Brain pericyte (primary cell): ENCODE measurements around the gene RAD1.

ENCODE experiments used
- DNase-seq: peaks from one replicate; pipeline ENCODE4 v3.0.0-alpha.2; 2012; ENCODE audit warnings: low read depth, low spot score

Gene RAD1

GRCh38 chr5:34916518-34916917 is 1.2 kb upstream of the RAD1 start:
- DNase-seq: no peak

GRCh38 chr5:34915856-34916192 is 520 bp upstream of the RAD1 start:
- DNase-seq: no peak

- no peak for DNase-seq
Observed at GRCh38 chr5:34914671-34915138, 599 bp downstream of the RAD1 start.

- no peak for DNase-seq
Observed at GRCh38 chr5:34913072-34913471, 2.2 kb downstream of the RAD1 start.

- DNase-seq: no peak
Observed at GRCh38 chr5:34905564-34905963, 9.7 kb downstream of the RAD1 start.

- no peak for DNase-seq
Observed at GRCh38 chr5:34903260-34903659, 12.0 kb downstream of the RAD1 start.

GRCh38 chr5:34900652-34901051 is 14.7 kb downstream of the RAD1 start:
- DNase-seq: no peak

- no peak for DNase-seq
Observed at GRCh38 chr5:34899066-34899465, 16.2 kb downstream of the RAD1 start.

- DNase-seq: peak; percentile 13
Observed at GRCh38 chr5:34898258-34898895, 16.9 kb downstream of the RAD1 start.

- DNase-seq: no peak
Observed at GRCh38 chr5:34897646-34898045, 17.7 kb downstream of the RAD1 start.

- DNase-seq: no peak
Observed at GRCh38 chr5:34895641-34896419, 19.5 kb downstream of the RAD1 start.

- DNase-seq: no peak
Observed at GRCh38 chr5:34894716-34895115, 20.6 kb downstream of the RAD1 start.

GRCh38 chr5:34892414-34892813 is 22.9 kb downstream of the RAD1 start:
- no peak for DNase-seq

- DNase-seq: peak; percentile 69
Observed at GRCh38 chr5:34891981-34892380, 23.3 kb downstream of the RAD1 start.

- no peak for DNase-seq
Observed at GRCh38 chr5:34889394-34889793, 25.9 kb downstream of the RAD1 start.

GRCh38 chr5:34886392-34887119 is 28.7 kb downstream of the RAD1 start:
- DNase-seq: no peak

GRCh38 chr5:34881246-34881645 is 34.1 kb downstream of the RAD1 start:
- DNase-seq: no peak

- no peak for DNase-seq
Observed at GRCh38 chr5:34876275-34876674, 39.0 kb downstream of the RAD1 start.

- DNase-seq: no peak
Observed at GRCh38 chr5:34870382-34870781, 44.9 kb downstream of the RAD1 start.

- no peak for DNase-seq
Observed at GRCh38 chr5:34869256-34869655, 46.0 kb downstream of the RAD1 start.

- no peak for DNase-seq
Observed at GRCh38 chr5:34868791-34869190, 46.5 kb downstream of the RAD1 start.

- DNase-seq: no peak
Observed at GRCh38 chr5:34867660-34868059, 47.6 kb downstream of the RAD1 start.

- DNase-seq: no peak
Observed at GRCh38 chr5:34866989-34867471, 48.3 kb downstream of the RAD1 start.
